KBM-7 (cell line): Measurements from ENCODE around the gene CXXC1.
"Not testable (repeated sequence)": the region's sequence is repeated elsewhere in the genome, so short reads cannot be mapped to it uniquely, and the experiment has no call there.

ENCODE experiments used
- DNase-seq: peaks from one replicate; pipeline ENCODE4 v3.0.0-alpha.2; 2015
- in situ Hi-C: fragments of 300-500 bp; cut with MboI; formaldehyde crosslinking; loops from 2 replicates; pipeline ENCODE4 v1.14.3; 2020; ENCODE audit warnings: low sequenced_read_pairs, low pct_unique_long_range_greater_than_20kb, mixed read lengths

CXXC1 gene

GRCh38 chr18:50287441-50288347, at the start of gene CXXC1:
Gene CXXC1 (minus strand): TSS chr18:50287692. CDS start chr18:50287589, 103 bp downstream.
- in situ Hi-C loops, result no loop called here
- peak; percentile 99 for DNase-seq

- in situ Hi-C loops, result no loop called here
- DNase-seq, result no peak
Measured at GRCh38 chr18:50334546-50335152, 47.2 kb upstream of the CXXC1 start.

GRCh38 chr18:50331691-50332090, 44.2 kb upstream of the CXXC1 start:
- DNase-seq, result no peak
- in situ Hi-C loops, result no loop called here

GRCh38 chr18:50330176-50330575, 42.7 kb upstream of the CXXC1 start:
- in situ Hi-C loops, result no loop called here
- no peak for DNase-seq

- no peak for DNase-seq
- in situ Hi-C loops, result no loop called here
Measured at GRCh38 chr18:50327983-50328382, 40.5 kb upstream of the CXXC1 start.

GRCh38 chr18:50320719-50321118, 33.2 kb upstream of the CXXC1 start:
- in situ Hi-C loops, result no loop called here
- no peak for DNase-seq

- DNase-seq, result no peak
- in situ Hi-C loops, result no loop called here
Measured at GRCh38 chr18:50315100-50315871, 27.8 kb upstream of the CXXC1 start.

- in situ Hi-C loops, result no loop called here
Measured at GRCh38 chr18:50313873-50314460, 26.5 kb upstream of the CXXC1 start.

GRCh38 chr18:50313031-50313607, 25.6 kb upstream of the CXXC1 start:
- no peak for DNase-seq
- in situ Hi-C loops, result no loop called here

More at GRCh38 chr18:50313873-50314460, 26.5 kb upstream of the CXXC1 start:
- DNase-seq, result no peak

- in situ Hi-C loops, result no loop called here
- no peak for DNase-seq
Measured at GRCh38 chr18:50312296-50313030, 25.0 kb upstream of the CXXC1 start.

- in situ Hi-C loops, result no loop called here
- DNase-seq, result no peak
Measured at GRCh38 chr18:50311650-50312049, 24.2 kb upstream of the CXXC1 start.

GRCh38 chr18:50310080-50310479, 22.6 kb upstream of the CXXC1 start:
- in situ Hi-C loops, result no loop called here

GRCh38 chr18:50308851-50309250, 21.4 kb upstream of the CXXC1 start:
- in situ Hi-C loops, DNase-seq: not testable (repeated sequence)

More at GRCh38 chr18:50310080-50310479, 22.6 kb upstream of the CXXC1 start:
- no peak for DNase-seq

- in situ Hi-C loops, result no loop called here
- DNase-seq, result peak; percentile 77
Measured at GRCh38 chr18:50307738-50308470, 20.4 kb upstream of the CXXC1 start.

GRCh38 chr18:50307400-50307737, 19.9 kb upstream of the CXXC1 start:
- no peak for DNase-seq
- in situ Hi-C loops, result no loop called here

- in situ Hi-C loops, result no loop called here
- DNase-seq, result no peak
Measured at GRCh38 chr18:50306944-50307343, 19.5 kb upstream of the CXXC1 start.

GRCh38 chr18:50301074-50301473, 13.6 kb upstream of the CXXC1 start:
- DNase-seq, result no peak
- in situ Hi-C loops, result no loop called here
